ENCODE data around the gene KLF8. TPM values are rescaled to one million over a fixed set of nuclear protein-coding genes. Genes with fewer than 3 reads are reported as not detected.

Gene KLF8
- total RNA-seq, 1 donor from 2014 or later = 3.1 TPM

GRCh38 chrX:56288608-56289007 lies 56.5 kb downstream of the KLF8 start:
- ATAC-seq = no peak
- no peak for DNase-seq (ENCODE audit: missing footprints)
- intact Hi-C loops (cut with DNase I) = no loop called here

- DNase-seq (ENCODE audit: missing footprints) = no peak
- ATAC-seq = no peak
- intact Hi-C loops (cut with DNase I) = no loop called here
These were observed 57.3 kb downstream of the KLF8 start for GRCh38 chrX:56289449-56289848.

GRCh38 chrX:56308726-56309125 lies 76.6 kb downstream of the KLF8 start:
- no peak for ATAC-seq
- no peak for DNase-seq (ENCODE audit: missing footprints)

GRCh38 chrX:56309881-56310280 lies 77.7 kb downstream of the KLF8 start:
- intact Hi-C loops (cut with DNase I) = no loop called here
- no peak for ATAC-seq
- DNase-seq (ENCODE audit: missing footprints) = no peak

More at GRCh38 chrX:56308726-56309125, 76.6 kb downstream of the KLF8 start:
- intact Hi-C loops (cut with DNase I) = no loop called here

- intact Hi-C loops (cut with DNase I) = no loop called here
- DNase-seq (ENCODE audit: missing footprints) (no peak), ATAC-seq (no peak)
These were observed 78.4 kb downstream of the KLF8 start for GRCh38 chrX:56310581-56310980.

- no peak for DNase-seq (ENCODE audit: missing footprints)
- no peak for ATAC-seq
- intact Hi-C loops (cut with DNase I) = no loop called here
These were observed 81.2 kb downstream of the KLF8 start for GRCh38 chrX:56313308-56313707.

- intact Hi-C loops (cut with DNase I) = no loop called here
- ATAC-seq (no peak), DNase-seq (ENCODE audit: missing footprints) (no peak)
These were observed 82.2 kb downstream of the KLF8 start for GRCh38 chrX:56314334-56314733.

- DNase-seq (ENCODE audit: missing footprints) = no peak
- ATAC-seq = no peak
- intact Hi-C loops (cut with DNase I) = no loop called here
These were observed 85.9 kb downstream of the KLF8 start for GRCh38 chrX:56318076-56318475.

GRCh38 chrX:56319165-56319564 lies 87.0 kb downstream of the KLF8 start:
- DNase-seq (ENCODE audit: missing footprints) = no peak
- ATAC-seq = no peak
- intact Hi-C loops (cut with DNase I) = no loop called here
